Ishikawa (cell line): ENCODE measurements around the gene HCN1.

Experiments
- CEBPB ChIP-seq: IDR thresholded peaks from 2 replicates; pipeline ENCODE4 v1.6.1; 2012
- CREB1 ChIP-seq: IDR thresholded peaks from 2 replicates; pipeline ENCODE4 v1.6.1; 2012; ENCODE audit warnings: low read depth
- EGR1 ChIP-seq: IDR thresholded peaks from 2 replicates; pipeline ENCODE4 v1.6.1; 2012
- EP300 ChIP-seq: IDR thresholded peaks from 2 replicates; pipeline ENCODE4 v1.6.1; 2012; ENCODE audit warnings: borderline replicate concordance
- FOXM1 ChIP-seq: IDR thresholded peaks from 2 replicates; pipeline ENCODE4 v1.6.1; 2012; ENCODE audit warnings: low read depth, borderline replicate concordance
- MAX ChIP-seq: IDR thresholded peaks from 2 replicates; pipeline ENCODE4 v1.6.1; 2012
- NFIC ChIP-seq: IDR thresholded peaks from 2 replicates; pipeline ENCODE4 v1.6.1; 2012
- RAD21 ChIP-seq: IDR thresholded peaks from 2 replicates; pipeline ENCODE4 v1.6.1; 2012; ENCODE audit warnings: low read depth
- REST ChIP-seq: IDR thresholded peaks from 2 replicates; pipeline ENCODE4 v1.6.1; 2012; ENCODE audit warnings: low read depth, mild to moderate bottlenecking
- TAF1 ChIP-seq: IDR thresholded peaks from 2 replicates; pipeline ENCODE4 v1.6.1; 2012; ENCODE audit warnings: low read depth, mild to moderate bottlenecking
- TCF12 ChIP-seq: IDR thresholded peaks from 2 replicates; pipeline ENCODE4 v1.6.1; 2012; ENCODE audit warnings: low read depth
- TEAD4 ChIP-seq: IDR thresholded peaks from 2 replicates; pipeline ENCODE4 v1.6.1; 2012
- USF1 ChIP-seq: IDR thresholded peaks from 2 replicates; pipeline ENCODE4 v1.6.1; 2012
- YY1 ChIP-seq: IDR thresholded peaks from 2 replicates; pipeline ENCODE4 v1.6.1; 2012; ENCODE audit warnings: low read depth

The HCN1 gene

GRCh38 chr5:45271626-45272025 is 424.6 kb downstream of the HCN1 start:
- TF ChIP-seq USF1 = no peak
- no peak for TF ChIP-seq TCF12
- no peak for TF ChIP-seq EP300
- TF ChIP-seq RAD21 = no peak
- TF ChIP-seq TAF1 = no peak
- TF ChIP-seq FOXM1 = no peak

GRCh38 chr5:45264447-45264846 is 431.7 kb downstream of the HCN1 start:
- TF ChIP-seq EP300 (no peak), CREB1 (no peak), TAF1 (no peak), TCF12 (no peak), REST (no peak), MAX (no peak), NFIC (no peak), YY1 (no peak), FOXM1 (no peak), RAD21 (no peak), CEBPB (no peak)

GRCh38 chr5:45262061-45262590 is 434.1 kb downstream of the HCN1 start:
- TF ChIP-seq CEBPB = no peak
- no peak for TF ChIP-seq YY1
- no peak for TF ChIP-seq RAD21
- no peak for TF ChIP-seq NFIC
- no peak for TF ChIP-seq REST
- no peak for TF ChIP-seq USF1
- no peak for TF ChIP-seq MAX
- no peak for TF ChIP-seq FOXM1
- TF ChIP-seq CREB1 = no peak
- no peak for TF ChIP-seq TCF12
- TF ChIP-seq TEAD4 = no peak
- no peak for TF ChIP-seq EGR1
- TF ChIP-seq EP300 = no peak

GRCh38 chr5:45261125-45261524 is 435.1 kb downstream of the HCN1 start:
- TF ChIP-seq TCF12 (no peak), CEBPB (no peak), CREB1 (no peak), YY1 (no peak)

GRCh38 chr5:45260292-45260691 is 435.9 kb downstream of the HCN1 start:
- TF ChIP-seq REST (no peak), TCF12 (no peak), YY1 (no peak)
